ENCODE measurements around the gene KCNIP4. TPM values are rescaled to one million over a fixed set of nuclear protein-coding genes. Genes with fewer than 3 reads are reported as not detected.

The KCNIP4 gene
- total RNA-seq, 1 donor from 2014 or later = 0.39 TPM

- H3K4me3 ChIP-seq = no peak overlapping the region
- no peaks in the 10 kb centered on the region for H4K20me1 ChIP-seq (ENCODE audit: low read depth)
- Mint-ChIP-seq H3K27ac (no peak overlapping the region), H3K4me3 (no peak overlapping the region), H3K36me3 (no peaks in the 10 kb centered on the region), H3K9me3 (no peaks in the 10 kb centered on the region), H3K27me3 (ENCODE audit: insufficient read depth, low read depth) (no peaks in the 10 kb centered on the region), H3K4me1 (peaks cover 4% of the 10 kb centered on the region)
- H2AFZ ChIP-seq (replicated peaks) = no peak overlapping the region
- H3K9ac ChIP-seq = no peak overlapping the region
- no peaks in the 10 kb centered on the region for H3K36me3 ChIP-seq
- DNase-seq (ENCODE audit: low spot score) = no peak
- TF ChIP-seq EZH2phosphoT487 (IDR thresholded peaks at IDR 0.05) = no peak
- no peaks in the 10 kb centered on the region for H3K27me3 ChIP-seq
- no peak overlapping the region for H3K4me2 ChIP-seq
- H3K79me2 ChIP-seq (ENCODE audit: low read depth) = no peaks in the 10 kb centered on the region
- no peak overlapping the region for H3K27ac ChIP-seq
- H3K4me1 ChIP-seq = no peaks in the 10 kb centered on the region
- H3F3A ChIP-seq (ENCODE audit: low read depth) = no peaks in the 10 kb centered on the region
- no peaks in the 10 kb centered on the region for H3K9me3 ChIP-seq (ENCODE audit: low read depth)
Observed at GRCh38 chr4:21738821-21739220, 209.8 kb downstream of the KCNIP4 start.

GRCh38 chr4:21735866-21736265 lies 212.7 kb downstream of the KCNIP4 start:
- H3F3A ChIP-seq (ENCODE audit: low read depth) = no peaks in the 10 kb centered on the region
- H3K4me1 Mint-ChIP-seq = no peaks in the 10 kb centered on the region
- no peak overlapping the region for H3K9ac ChIP-seq
- H3K9me3 Mint-ChIP-seq = no peaks in the 10 kb centered on the region
- H2AFZ ChIP-seq (replicated peaks) = no peak overlapping the region
- H3K36me3 ChIP-seq = no peaks in the 10 kb centered on the region
- H4K20me1 ChIP-seq (ENCODE audit: low read depth) = no peaks in the 10 kb centered on the region
- no peaks in the 10 kb centered on the region for H3K27me3 ChIP-seq
- H3K9me3 ChIP-seq (ENCODE audit: low read depth) = no peaks in the 10 kb centered on the region
- H3K4me1 ChIP-seq = no peaks in the 10 kb centered on the region
- DNase-seq (ENCODE audit: low spot score) = no peak
- TF ChIP-seq CTCF (IDR thresholded peaks at IDR 0.05) (no peak), EZH2phosphoT487 (IDR thresholded peaks at IDR 0.05) (no peak), EZH2 (IDR thresholded peaks at IDR 0.05) (no peak)
- H3K4me3 ChIP-seq = no peak overlapping the region
- H3K36me3 Mint-ChIP-seq = no peaks in the 10 kb centered on the region
- no peak overlapping the region for H3K27ac Mint-ChIP-seq
- no peak overlapping the region for H3K27ac ChIP-seq
- no peaks in the 10 kb centered on the region for H3K79me2 ChIP-seq (ENCODE audit: low read depth)
- no peak overlapping the region for H3K4me2 ChIP-seq
- H3K4me3 Mint-ChIP-seq = no peak overlapping the region
- H3K27me3 Mint-ChIP-seq (ENCODE audit: insufficient read depth, low read depth) = no peaks in the 10 kb centered on the region

GRCh38 chr4:21733894-21734630 lies 214.5 kb downstream of the KCNIP4 start:
- H3F3A ChIP-seq (ENCODE audit: low read depth) = no peaks in the 10 kb centered on the region
- H3K27ac ChIP-seq = no peak overlapping the region
- Mint-ChIP-seq H3K27me3 (ENCODE audit: insufficient read depth, low read depth) (no peaks in the 10 kb centered on the region), H3K27ac (no peak overlapping the region), H3K4me3 (no peak overlapping the region), H3K4me1 (no peaks in the 10 kb centered on the region), H3K36me3 (no peaks in the 10 kb centered on the region), H3K9me3 (no peaks in the 10 kb centered on the region)
- DNase-seq (ENCODE audit: low spot score) = no peak
- H3K36me3 ChIP-seq = no peaks in the 10 kb centered on the region
- no peaks in the 10 kb centered on the region for H3K27me3 ChIP-seq
- no peaks in the 10 kb centered on the region for H3K4me1 ChIP-seq
- no peak overlapping the region for H3K4me3 ChIP-seq
- H3K79me2 ChIP-seq (ENCODE audit: low read depth) = no peaks in the 10 kb centered on the region
- H4K20me1 ChIP-seq (ENCODE audit: low read depth) = no peaks in the 10 kb centered on the region
- TF ChIP-seq EZH2phosphoT487 (IDR thresholded peaks at IDR 0.05) (no peak), CTCF (IDR thresholded peaks at IDR 0.05) (no peak), EZH2 (IDR thresholded peaks at IDR 0.05) (no peak)
- no peak overlapping the region for H2AFZ ChIP-seq (replicated peaks)
- H3K9ac ChIP-seq = no peak overlapping the region
- H3K4me2 ChIP-seq = no peak overlapping the region
- no peaks in the 10 kb centered on the region for H3K9me3 ChIP-seq (ENCODE audit: low read depth)

GRCh38 chr4:21728304-21728703 lies 220.3 kb downstream of the KCNIP4 start:
- Histone ChIP-seq H4K20me1 (ENCODE audit: low read depth) (no peaks in the 10 kb centered on the region), H3F3A (ENCODE audit: low read depth) (no peaks in the 10 kb centered on the region), H3K36me3 (no peaks in the 10 kb centered on the region), H3K79me2 (ENCODE audit: low read depth) (no peaks in the 10 kb centered on the region), H3K27me3 (no peaks in the 10 kb centered on the region), H3K4me3 (no peak overlapping the region), H3K9me3 (ENCODE audit: low read depth) (no peaks in the 10 kb centered on the region), H3K27ac (no peak overlapping the region), H3K4me2 (no peak overlapping the region), H2AFZ (replicated peaks) (no peak overlapping the region), H3K9ac (no peak overlapping the region), H3K4me1 (no peaks in the 10 kb centered on the region)
- Mint-ChIP-seq H3K27me3 (ENCODE audit: insufficient read depth, low read depth) (no peaks in the 10 kb centered on the region), H3K4me3 (no peak overlapping the region), H3K36me3 (no peaks in the 10 kb centered on the region), H3K4me1 (no peaks in the 10 kb centered on the region), H3K27ac (no peak overlapping the region), H3K9me3 (peaks cover 2% of the 10 kb centered on the region)
- no peak for DNase-seq (ENCODE audit: low spot score)
- TF ChIP-seq CTCF (IDR thresholded peaks at IDR 0.05) = no peak
- no peak for TF ChIP-seq EZH2phosphoT487 (IDR thresholded peaks at IDR 0.05)
- no peak for TF ChIP-seq EZH2 (IDR thresholded peaks at IDR 0.05)
